ENCODE data around the gene AHRR.

AHRR gene

DNA sequence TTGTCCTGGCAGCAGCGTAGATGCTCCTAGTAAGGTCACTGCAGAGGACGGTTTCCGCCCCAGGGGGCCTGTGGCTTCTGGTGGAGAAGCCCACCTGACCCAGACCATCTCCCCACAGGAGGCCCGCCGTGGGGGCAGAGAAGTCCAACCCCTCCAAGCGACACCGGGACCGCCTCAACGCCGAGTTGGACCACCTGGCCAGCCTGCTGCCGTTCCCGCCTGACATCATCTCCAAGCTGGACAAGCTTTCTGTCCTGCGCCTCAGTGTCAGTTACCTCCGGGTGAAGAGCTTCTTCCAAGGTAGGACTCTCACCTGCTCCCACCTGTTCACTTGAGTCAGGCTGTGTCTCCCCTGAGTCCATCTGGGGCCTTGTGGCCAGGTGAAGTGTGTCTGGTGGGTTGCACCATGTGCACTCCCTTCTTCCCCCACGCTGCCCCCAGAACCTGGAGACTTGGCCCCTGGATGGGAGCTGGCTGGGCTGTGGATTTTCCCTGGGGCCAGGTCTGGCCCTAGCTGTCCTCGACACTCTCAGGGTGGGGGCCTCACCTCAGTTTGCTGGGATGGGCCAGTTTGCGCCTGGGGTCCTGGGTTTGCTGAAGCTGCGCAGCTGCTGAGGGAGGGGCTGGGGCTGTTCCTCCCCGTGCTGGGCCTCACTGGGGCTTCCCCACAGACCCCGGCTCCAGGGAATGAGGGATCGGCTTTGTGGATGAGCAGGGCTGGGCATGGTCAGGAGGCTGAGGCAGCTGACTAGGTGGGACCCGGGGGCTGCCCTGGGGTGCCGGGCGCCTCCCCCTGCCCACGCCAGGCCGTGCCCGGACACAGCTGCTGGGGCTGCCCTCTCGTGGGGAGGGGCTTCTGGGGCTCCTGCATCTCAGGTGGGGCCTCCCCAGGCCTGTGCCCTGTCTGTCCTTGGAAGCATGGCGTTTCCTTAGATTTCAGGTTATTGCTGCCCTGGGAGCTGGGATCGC, 32.4 kb downstream of the AHRR start:
- H3K27ac Mint-ChIP-seq, result no peak overlapping the region
- no peaks in the 10 kb centered on the region for H3K9me3 Mint-ChIP-seq
- peaks cover 5% of the 10 kb centered on the region for H3K36me3 Mint-ChIP-seq (ENCODE audit: low read depth)
- H3K27me3 Mint-ChIP-seq (ENCODE audit: low read depth), result no peaks in the 10 kb centered on the region
- peaks cover 2% of the 10 kb centered on the region for H3K4me1 Mint-ChIP-seq (ENCODE audit: low read depth)
- H3K4me3 Mint-ChIP-seq, result no peak overlapping the region

DNA sequence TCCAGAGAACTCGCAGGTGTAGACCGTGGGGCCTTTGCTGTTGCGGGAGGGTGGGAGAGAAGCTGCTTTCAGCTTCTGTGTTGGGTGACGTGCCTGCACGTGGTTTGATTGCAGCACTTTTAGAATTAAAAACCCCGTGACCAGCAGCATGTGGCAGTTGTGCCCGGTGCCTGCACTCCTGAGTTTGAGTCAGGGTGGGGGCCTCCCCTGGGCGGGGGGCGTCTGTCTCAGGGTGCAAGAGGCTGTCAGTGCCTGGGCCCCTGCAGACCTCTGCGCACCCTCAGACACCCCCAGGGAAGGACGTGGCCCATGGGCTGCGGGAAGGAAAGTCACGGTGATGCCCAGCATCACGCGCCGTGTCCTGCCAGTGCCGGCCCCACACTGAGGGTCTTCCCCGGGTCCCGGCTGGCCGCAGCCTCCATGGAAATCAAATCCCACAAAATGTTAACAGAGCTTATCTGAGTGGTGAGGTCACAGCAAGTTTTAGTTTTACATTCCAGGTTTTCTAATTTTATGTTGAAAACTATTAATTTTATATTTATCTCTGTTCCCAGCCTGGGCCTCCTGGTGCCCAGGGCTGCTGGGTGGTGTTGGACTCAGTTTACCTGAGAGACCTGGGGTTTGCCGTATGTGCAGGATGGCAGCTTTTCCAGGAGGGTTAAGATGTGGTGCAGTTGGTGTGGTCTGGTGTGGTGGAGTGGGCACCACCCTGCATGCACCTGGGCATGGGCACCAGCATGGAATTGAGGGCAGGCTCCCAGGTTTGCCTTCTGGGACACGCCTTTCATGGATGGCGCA, 33.3 kb downstream of the AHRR start:
- H3K4me1 Mint-ChIP-seq (ENCODE audit: low read depth), result peaks cover 2% of the 10 kb centered on the region

DNA sequence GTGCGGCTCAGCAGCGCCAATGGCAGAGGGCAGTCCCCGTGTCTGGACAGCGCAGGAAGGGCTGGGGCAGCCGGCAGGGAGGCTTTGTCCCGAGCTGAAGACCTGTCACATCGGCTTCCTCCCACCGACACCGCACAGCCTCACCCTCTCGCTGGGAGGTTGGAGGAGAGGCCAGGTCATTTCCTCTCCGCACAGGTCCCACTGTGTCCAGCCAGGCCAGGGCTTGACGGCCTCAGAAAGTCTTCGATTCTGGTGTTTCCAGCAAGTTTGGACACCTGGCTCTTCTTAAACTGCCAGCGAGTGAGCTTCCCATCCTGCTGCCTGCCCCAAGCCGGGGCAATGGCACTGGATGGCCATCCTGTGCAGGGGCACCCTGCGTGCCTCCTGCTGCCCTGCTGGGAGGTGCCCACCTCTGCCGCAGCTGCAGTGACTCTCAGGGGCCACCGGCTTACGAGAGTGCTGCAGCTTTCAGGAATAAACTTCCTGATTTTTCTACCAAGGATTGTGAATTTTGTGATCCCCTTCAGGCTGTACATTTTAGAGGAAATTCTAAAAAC, 33.9 kb downstream of the AHRR start:
- Mint-ChIP-seq H3K27me3 (ENCODE audit: low read depth) (no peaks in the 10 kb centered on the region), H3K4me1 (ENCODE audit: low read depth) (peaks cover 2% of the 10 kb centered on the region), H3K9me3 (no peaks in the 10 kb centered on the region), H3K4me3 (no peak overlapping the region), H3K27ac (no peak overlapping the region), H3K36me3 (ENCODE audit: low read depth) (peaks cover 8% of the 10 kb centered on the region)

More for the DNA sequence above, 33.3 kb downstream of the AHRR start:
- no peaks in the 10 kb centered on the region for H3K27me3 Mint-ChIP-seq (ENCODE audit: low read depth)
- no peak overlapping the region for H3K4me3 Mint-ChIP-seq
- H3K27ac Mint-ChIP-seq, result no peak overlapping the region
- no peaks in the 10 kb centered on the region for H3K9me3 Mint-ChIP-seq
- peaks cover 8% of the 10 kb centered on the region for H3K36me3 Mint-ChIP-seq (ENCODE audit: low read depth)

DNA sequence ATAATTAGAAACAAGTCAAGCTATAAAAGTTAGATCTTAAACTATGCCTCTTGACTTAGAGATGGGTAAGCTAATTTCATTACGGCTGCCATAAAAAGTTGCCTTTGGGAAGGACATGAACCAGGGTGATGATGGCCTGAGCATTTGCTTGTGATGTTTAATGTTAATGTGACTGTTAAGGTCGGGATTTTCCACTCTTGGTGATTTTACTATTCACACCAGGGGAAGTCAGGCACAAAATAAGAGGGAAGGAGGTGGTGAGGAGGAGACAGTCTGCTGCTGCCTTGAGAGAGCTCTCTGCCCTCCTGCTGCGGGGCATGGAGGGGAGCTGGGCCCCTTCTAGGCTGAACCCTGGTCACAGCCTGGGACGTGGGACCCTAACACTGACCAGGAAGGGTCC, 34.4 kb downstream of the AHRR start:
- no peak overlapping the region for H3K4me3 Mint-ChIP-seq
- no peaks in the 10 kb centered on the region for H3K9me3 Mint-ChIP-seq
- H3K27me3 Mint-ChIP-seq (ENCODE audit: low read depth), result no peaks in the 10 kb centered on the region
- H3K4me1 Mint-ChIP-seq (ENCODE audit: low read depth), result no peaks in the 10 kb centered on the region
- H3K27ac Mint-ChIP-seq, result no peak overlapping the region
- H3K36me3 Mint-ChIP-seq (ENCODE audit: low read depth), result peaks cover 9% of the 10 kb centered on the region

DNA sequence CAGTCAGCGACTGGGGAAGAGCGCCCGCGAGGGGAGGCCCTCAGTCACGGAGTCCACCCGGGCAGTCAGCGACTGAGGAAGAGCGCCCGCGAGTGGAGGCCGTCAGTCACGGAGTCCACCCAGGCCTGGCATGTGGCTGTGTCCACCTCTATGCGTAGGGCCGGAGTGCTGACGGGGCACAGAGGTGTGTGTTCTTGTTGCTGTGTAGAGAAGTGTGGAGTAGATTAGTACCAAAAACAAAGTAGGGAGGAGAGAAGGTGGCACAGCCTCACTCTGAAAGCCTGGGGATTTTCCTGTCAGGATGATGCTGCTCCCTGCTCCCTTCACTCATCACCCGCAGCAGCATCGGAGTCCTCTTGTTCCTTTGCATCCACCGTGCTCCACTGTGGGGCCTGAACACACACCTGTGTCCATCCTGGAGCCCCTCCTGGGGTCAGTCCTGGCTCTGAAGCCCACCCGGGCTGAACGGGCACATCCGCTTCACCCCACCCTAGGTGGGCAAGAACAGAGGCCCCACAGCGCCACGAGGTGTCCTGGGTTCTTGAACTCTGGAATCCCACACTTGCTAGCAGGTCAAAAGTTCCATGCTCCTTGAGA, 37.9 kb downstream of the AHRR start:
- peaks cover 7% of the 10 kb centered on the region for H3K9me3 Mint-ChIP-seq
- H3K36me3 Mint-ChIP-seq (ENCODE audit: low read depth), result peaks cover 25% of the 10 kb centered on the region
- no peak overlapping the region for H3K4me3 Mint-ChIP-seq
- H3K4me1 Mint-ChIP-seq (ENCODE audit: low read depth), result peaks cover 2% of the 10 kb centered on the region
- H3K27me3 Mint-ChIP-seq (ENCODE audit: low read depth), result no peaks in the 10 kb centered on the region
- no peak overlapping the region for H3K27ac Mint-ChIP-seq

DNA sequence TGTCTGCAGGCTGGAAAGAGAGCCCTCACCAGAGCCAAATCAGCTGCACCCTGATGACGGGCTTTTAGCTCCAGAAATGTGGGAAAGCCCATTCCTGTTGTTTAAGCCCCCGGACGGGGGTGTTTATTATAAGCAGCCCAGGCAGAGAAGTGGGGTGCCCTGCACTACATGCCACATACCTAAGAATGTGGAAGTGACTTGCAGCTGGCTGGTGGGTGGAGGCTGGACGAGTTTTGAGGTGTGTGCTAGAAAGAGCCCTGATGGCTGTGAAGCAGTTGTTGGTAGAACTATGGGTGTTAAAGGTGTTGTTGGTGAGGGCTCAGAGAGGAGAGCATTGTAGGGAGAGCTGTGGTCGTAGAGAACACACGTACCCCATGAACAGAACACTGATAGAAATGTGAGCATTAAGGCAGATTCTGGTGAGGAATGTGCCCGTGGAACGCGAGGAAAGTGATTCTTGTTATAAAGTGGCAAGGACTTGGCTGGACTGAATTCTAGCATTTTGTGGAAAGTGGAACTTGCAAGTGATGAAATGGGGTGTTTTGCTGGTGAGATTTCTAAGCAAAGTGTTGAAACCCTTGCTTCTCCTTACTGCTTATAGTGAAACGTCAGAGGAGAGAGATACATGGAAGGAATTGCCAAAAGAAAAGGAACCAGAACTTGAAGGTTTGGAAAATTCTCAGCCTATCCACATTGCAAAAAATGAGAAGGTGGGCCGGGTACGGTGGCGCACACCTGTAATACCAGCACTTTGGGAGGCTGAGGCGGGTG, 38.9 kb downstream of the AHRR start:
- Mint-ChIP-seq H3K4me1 (ENCODE audit: low read depth) (peaks cover 2% of the 10 kb centered on the region), H3K4me3 (no peak overlapping the region), H3K36me3 (ENCODE audit: low read depth) (peaks cover 28% of the 10 kb centered on the region), H3K27me3 (ENCODE audit: low read depth) (no peaks in the 10 kb centered on the region), H3K9me3 (peaks cover 12% of the 10 kb centered on the region), H3K27ac (no peak overlapping the region)

DNA sequence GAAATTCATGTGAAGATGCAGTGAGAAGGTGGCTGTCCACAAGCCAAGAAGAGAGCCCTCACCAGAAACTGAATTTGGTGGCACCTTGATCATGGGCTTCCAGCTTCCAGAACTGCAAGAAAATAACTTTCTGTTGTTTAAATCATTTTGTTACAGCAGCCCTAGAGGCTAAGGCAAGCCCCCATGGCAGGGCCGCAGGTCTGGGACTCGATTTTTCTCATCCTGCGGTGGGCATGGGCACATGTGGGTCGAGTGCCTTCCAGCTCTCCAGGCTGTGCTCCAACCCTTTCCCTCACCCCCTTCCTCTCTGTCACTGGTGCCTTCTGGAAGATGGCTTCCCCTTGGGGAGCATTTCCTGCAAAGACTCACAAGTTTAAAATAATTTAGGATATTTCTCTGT, 40.7 kb downstream of the AHRR start:
- H3K9me3 Mint-ChIP-seq, result peaks cover 12% of the 10 kb centered on the region
- no peak overlapping the region for H3K27ac Mint-ChIP-seq
- peaks cover 32% of the 10 kb centered on the region for H3K36me3 Mint-ChIP-seq (ENCODE audit: low read depth)
- H3K4me1 Mint-ChIP-seq (ENCODE audit: low read depth), result peaks cover 5% of the 10 kb centered on the region
- no peaks in the 10 kb centered on the region for H3K27me3 Mint-ChIP-seq (ENCODE audit: low read depth)
- no peak overlapping the region for H3K4me3 Mint-ChIP-seq

DNA sequence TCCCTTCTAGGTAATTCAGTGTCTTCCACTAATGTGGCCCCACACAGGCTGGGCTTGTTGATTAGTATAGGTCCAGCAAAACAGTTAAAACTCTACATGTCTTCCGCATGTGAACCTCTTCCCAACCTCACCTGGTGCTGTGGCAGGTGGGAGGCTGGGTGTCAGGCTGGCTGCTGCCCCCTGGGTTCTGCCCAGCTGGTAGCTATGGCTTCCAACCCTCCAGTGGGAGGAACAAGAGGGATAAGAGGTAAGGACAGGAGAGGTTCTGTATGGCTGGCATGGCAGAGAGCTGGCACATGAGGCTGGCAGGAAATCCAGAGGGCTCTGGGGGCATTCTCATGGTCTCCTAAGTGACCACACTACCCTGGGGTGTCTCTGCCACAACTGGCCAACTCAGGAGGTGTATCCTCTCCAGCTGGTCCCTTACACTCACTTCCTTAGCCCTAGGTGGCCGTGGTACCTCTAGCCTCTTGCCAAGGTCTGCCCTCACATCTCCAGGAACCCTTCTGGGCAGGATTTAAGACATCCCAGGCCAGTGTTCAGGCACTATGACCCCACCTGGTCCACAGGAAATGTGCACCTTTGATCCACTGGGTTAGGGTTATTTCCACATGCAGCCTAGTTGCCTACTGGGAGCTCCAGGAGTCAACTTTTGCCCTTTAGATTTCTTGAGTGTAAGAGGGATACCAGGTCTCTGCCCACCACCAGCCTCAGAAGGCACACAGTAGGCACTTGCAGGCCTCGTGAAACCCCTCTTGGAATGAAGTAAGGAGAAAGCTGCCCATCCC, 41.7 kb downstream of the AHRR start:
- H3K4me3 Mint-ChIP-seq, result no peak overlapping the region
- H3K27ac Mint-ChIP-seq, result no peak overlapping the region
- peaks cover 12% of the 10 kb centered on the region for H3K9me3 Mint-ChIP-seq
- no peaks in the 10 kb centered on the region for H3K27me3 Mint-ChIP-seq (ENCODE audit: low read depth)
- peaks cover 8% of the 10 kb centered on the region for H3K4me1 Mint-ChIP-seq (ENCODE audit: low read depth)
- H3K36me3 Mint-ChIP-seq (ENCODE audit: low read depth), result peaks cover 32% of the 10 kb centered on the region

DNA sequence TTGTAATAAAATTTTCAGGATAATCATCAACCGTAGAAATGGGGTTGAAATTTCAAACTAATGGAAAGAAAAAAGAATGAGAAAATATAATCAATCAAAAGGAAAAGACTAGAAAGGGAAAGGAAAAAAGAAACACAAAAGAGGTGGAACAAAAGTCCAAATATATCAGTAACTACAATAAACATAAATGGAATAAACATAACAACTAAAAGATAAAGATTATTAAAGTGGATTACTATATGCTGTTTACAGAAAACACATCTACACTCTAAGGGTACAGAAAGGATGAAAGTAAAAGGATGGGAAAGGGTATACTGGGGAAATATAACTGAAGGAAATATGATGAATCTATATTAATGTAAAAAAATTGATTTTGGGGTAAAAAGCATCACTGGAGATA, 43.0 kb downstream of the AHRR start:
- Mint-ChIP-seq H3K9me3 (peaks cover 12% of the 10 kb centered on the region), H3K27ac (no peak overlapping the region), H3K4me3 (no peak overlapping the region), H3K4me1 (ENCODE audit: low read depth) (peaks cover 21% of the 10 kb centered on the region), H3K27me3 (ENCODE audit: low read depth) (no peaks in the 10 kb centered on the region), H3K36me3 (ENCODE audit: low read depth) (peaks cover 29% of the 10 kb centered on the region)

DNA sequence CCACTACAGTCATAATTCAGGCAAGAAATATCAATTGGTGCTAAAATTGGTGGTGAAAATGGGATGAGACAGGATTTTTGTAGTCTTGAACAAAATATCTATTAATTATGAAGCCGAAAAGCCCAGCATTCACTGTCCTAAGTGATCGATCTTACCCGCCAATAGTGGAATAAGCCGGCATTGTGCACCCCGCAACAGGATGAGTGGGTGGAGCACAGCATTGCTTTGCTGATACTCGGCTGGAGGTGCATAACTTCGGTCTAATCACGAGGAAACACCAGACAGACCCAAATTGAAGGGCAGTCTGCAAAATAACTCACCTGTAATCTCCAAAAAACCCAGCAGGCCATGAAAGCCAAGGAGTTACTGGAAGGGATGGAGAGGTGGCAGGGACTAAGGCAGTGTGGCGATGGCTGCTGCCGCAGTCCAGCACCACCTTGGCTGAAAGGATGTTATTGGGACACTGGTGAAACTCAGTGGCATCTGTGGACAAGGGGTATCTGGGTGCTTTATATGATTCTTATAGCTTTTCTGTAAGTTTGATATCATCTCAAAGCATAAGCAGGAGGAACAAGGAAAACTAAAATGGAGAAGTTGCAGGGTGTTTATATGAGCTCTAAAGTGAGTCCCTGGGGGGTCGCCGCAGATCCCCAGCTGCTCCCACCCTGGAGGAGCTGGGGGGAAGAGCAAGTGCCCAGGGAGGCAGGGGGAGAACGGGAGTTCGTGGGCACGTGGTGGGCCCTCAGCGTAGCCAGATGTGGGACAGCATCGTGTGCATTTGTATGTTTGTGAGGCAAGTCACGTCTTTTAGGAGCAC, 45.2 kb downstream of the AHRR start:
- Mint-ChIP-seq H3K4me1 (ENCODE audit: low read depth) (peaks cover 29% of the 10 kb centered on the region), H3K36me3 (ENCODE audit: low read depth) (peaks cover 21% of the 10 kb centered on the region)

DNA sequence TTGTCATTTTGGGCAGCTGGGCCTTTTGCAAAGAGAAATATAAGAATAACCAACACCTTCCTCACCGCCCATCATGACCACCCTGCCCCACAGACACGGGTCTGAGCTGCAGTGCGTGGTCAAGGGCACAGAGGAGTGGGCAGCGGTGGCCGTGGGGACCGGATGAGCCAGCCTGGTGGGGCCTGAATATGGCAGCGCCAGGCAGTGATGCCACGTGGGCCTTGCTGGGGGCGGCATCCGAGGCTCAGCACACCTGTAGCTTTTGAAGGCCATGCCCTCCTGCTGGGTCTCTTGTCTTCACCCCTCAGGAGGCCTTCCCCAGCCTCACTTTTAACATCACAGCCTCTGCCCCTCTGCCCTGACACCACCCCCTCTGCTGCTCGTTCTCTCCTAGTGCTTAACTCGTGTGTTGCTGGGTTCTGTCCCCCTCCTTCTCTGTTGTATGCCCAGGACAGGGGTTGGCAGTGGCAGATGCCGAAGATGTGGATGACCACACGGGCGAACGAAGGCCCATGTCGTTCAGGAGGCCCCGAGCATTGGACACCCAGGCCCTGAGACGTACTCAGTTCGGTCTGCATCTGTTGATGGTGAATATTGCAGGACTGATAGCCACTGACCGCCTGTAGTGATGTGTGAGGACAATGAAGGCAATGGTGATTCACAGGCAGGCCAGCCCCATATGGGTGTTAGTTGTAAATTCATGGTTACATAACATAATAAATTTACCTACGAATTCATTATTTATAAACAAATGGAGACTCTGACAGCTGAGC, 46.0 kb downstream of the AHRR start:
- H3K4me1 Mint-ChIP-seq (ENCODE audit: low read depth), result peaks cover 34% of the 10 kb centered on the region

More for the DNA sequence above, 45.2 kb downstream of the AHRR start:
- Mint-ChIP-seq H3K27ac (no peak overlapping the region), H3K4me3 (no peak overlapping the region), H3K9me3 (peaks cover 12% of the 10 kb centered on the region), H3K27me3 (ENCODE audit: low read depth) (no peaks in the 10 kb centered on the region)

More for the DNA sequence above, 46.0 kb downstream of the AHRR start:
- Mint-ChIP-seq H3K27me3 (ENCODE audit: low read depth) (no peaks in the 10 kb centered on the region), H3K9me3 (peaks cover 12% of the 10 kb centered on the region), H3K36me3 (ENCODE audit: low read depth) (peaks cover 18% of the 10 kb centered on the region), H3K27ac (peak overlapping the region; percentile 15), H3K4me3 (no peak overlapping the region)

Data from T-helper 1 cell treated with Interleukin-12 subunit alpha and Interleukin-12 subunit beta and Interleukin-4 antibody, amounts not matched to agents 30 μg/mL and 1 μg/mL, for 36 hours (primary cell).